Smooth muscle cell (in vitro differentiated cells): ENCODE results near the gene LAGE3. TPM values are rescaled to one million over a fixed set of nuclear protein-coding genes. Genes with fewer than 3 reads are reported as not detected.
"Not testable (repeated sequence)": the region's sequence is repeated elsewhere in the genome, so short reads cannot be mapped to it uniquely, and the experiment has no call there.

Experiments
- DNase-seq: peaks from one replicate; lab custom pipeline; 2025; ENCODE audit not compliant: unreplicated experiment; lab: John Stamatoyannopoulos, UW
- H2AFZ ChIP-seq: fragments of 200-600 bp; sonication (generic); 2 replicates; pipeline ENCODE4 v1.6.0; 2016; ENCODE audit warnings: antibody characterized with exemption, low read depth, mild to moderate bottlenecking
- H3F3A ChIP-seq: fragments of 200-600 bp; sonication (generic); 2 replicates; pipeline ENCODE4 v1.6.0; 2017; ENCODE audit warnings: antibody characterized with exemption, low read depth
- H3K27ac ChIP-seq: fragments of 200-600 bp; sonication (generic); 2 replicates; pipeline ENCODE4 v1.5.1; 2016; ENCODE audit warnings: low read depth, mild to moderate bottlenecking
- H3K27me3 ChIP-seq: fragments of 200-600 bp; sonication (generic); 2 replicates; pipeline ENCODE4 v1.6.1; 2016; ENCODE audit warnings: low read depth, mild to moderate bottlenecking
- H3K36me3 ChIP-seq: fragments of 200-600 bp; sonication (generic); 2 replicates; pipeline ENCODE4 v1.5.1; 2016; ENCODE audit warnings: low read depth
- H3K4me1 ChIP-seq: fragments of 200-600 bp; sonication (generic); 2 replicates; pipeline ENCODE4 v1.5.1; 2016; ENCODE audit warnings: low read depth
- H3K4me2 ChIP-seq: fragments of 200-600 bp; sonication (generic); 2 replicates; pipeline ENCODE4 v1.6.0; 2016; ENCODE audit warnings: mild to moderate bottlenecking
- H3K4me3 ChIP-seq: fragments of 200-600 bp; sonication (generic); 2 replicates; pipeline ENCODE4 v1.5.1; 2016; ENCODE audit warnings: mild to moderate bottlenecking
- H3K79me2 ChIP-seq: fragments of 200-600 bp; sonication (generic); 2 replicates; pipeline ENCODE4 v1.6.0; 2016; ENCODE audit warnings: low read depth, mild to moderate bottlenecking
- H3K9ac ChIP-seq: fragments of 200-600 bp; sonication (generic); 2 replicates; pipeline ENCODE4 v1.6.0; 2016; ENCODE audit warnings: low read depth
- H3K9me3 ChIP-seq: fragments of 200-600 bp; sonication (generic); replicated peaks from 2 replicates; pipeline ENCODE4 v1.5.1; 2016; ENCODE audit warnings: low read depth
- H4K20me1 ChIP-seq: fragments of 200-600 bp; sonication (generic); 2 replicates; pipeline ENCODE4 v1.6.0; 2016; ENCODE audit warnings: low read depth
- WGBS: methylation state at CpG from one replicate; pipeline ENCODE4 v1.1.7; 2016; ENCODE audit warnings: low lambda C conversion rate; 5-methylcytosine and 5-hydroxymethylcytosine counted together
- polyA plus RNA-seq: library from polyadenylated mRNA; unstranded; fragments of >200 nt; fragmentation: Nextera tagmentation; extraction: Ambion mirVana; gene quantifications from 2 replicates; pipeline ENCODE4 v1.2.1, GENCODE V29; 2016
- total RNA-seq: library from RNA; depleted of rRNA; stranded (reverse); fragments of >200 nt; gene quantifications from 2 replicates; pipeline ENCODE4 v1.2.3, GENCODE V29; 2014
- TF ChIP-seq, protein P1 (sequence below): fragments of 200-600 bp; sonication (generic); IDR thresholded peaks from 2 replicates; pipeline ENCODE4 v1.5.1; 2017; ENCODE audit warnings: borderline replicate concordance, mild to moderate bottlenecking, antibody characterized with exemption; ENCODE audit not compliant: insufficient read depth, poor library complexity, severe bottlenecking

The LAGE3 gene
- total and polyA plus RNA-seq, 2 experiments from 2014 or later = 39.7 to 52.7 TPM

DNA sequence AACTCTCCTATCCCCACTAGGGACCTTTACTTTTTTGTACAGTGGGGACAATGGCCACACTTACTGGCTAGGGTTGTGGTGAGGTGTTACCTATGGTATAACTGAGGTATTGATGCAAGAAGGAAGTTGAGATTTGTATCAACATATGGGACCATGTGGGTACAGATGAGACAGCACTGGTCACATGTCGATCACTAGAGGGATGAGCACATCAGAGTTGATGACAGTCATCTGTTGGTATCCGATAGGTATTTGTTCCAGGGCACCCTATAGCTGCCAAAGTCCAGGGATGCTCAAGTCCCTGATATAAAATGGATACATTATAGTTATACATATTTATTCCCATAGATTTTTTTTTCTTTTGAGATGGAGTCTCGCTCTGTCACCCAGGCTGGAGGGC, 23.9 kb upstream of the LAGE3 start:
- Histone ChIP-seq H3K36me3 (no peaks in the 10 kb centered on the region), H3K4me2 (no peak overlapping the region), H3K9me3 (no peaks in the 10 kb centered on the region), H3K9ac (no peak overlapping the region), H3F3A (peaks cover 2% of the 10 kb centered on the region), H3K79me2 (no peaks in the 10 kb centered on the region), H4K20me1 (no peaks in the 10 kb centered on the region), H3K4me1 (no peaks in the 10 kb centered on the region), H3K27ac (no peak overlapping the region), H2AFZ (no peak overlapping the region), H3K4me3 (no peak overlapping the region), H3K27me3 (no peaks in the 10 kb centered on the region)
- no peak for DNase-seq
- TF ChIP-seq, protein P1, sequence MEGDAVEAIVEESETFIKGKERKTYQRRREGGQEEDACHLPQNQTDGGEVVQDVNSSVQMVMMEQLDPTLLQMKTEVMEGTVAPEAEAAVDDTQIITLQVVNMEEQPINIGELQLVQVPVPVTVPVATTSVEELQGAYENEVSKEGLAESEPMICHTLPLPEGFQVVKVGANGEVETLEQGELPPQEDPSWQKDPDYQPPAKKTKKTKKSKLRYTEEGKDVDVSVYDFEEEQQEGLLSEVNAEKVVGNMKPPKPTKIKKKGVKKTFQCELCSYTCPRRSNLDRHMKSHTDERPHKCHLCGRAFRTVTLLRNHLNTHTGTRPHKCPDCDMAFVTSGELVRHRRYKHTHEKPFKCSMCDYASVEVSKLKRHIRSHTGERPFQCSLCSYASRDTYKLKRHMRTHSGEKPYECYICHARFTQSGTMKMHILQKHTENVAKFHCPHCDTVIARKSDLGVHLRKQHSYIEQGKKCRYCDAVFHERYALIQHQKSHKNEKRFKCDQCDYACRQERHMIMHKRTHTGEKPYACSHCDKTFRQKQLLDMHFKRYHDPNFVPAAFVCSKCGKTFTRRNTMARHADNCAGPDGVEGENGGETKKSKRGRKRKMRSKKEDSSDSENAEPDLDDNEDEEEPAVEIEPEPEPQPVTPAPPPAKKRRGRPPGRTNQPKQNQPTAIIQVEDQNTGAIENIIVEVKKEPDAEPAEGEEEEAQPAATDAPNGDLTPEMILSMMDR = no peak
- WGBS = 93% methylated on average over 3 of the region's 3 CpGs

DNA sequence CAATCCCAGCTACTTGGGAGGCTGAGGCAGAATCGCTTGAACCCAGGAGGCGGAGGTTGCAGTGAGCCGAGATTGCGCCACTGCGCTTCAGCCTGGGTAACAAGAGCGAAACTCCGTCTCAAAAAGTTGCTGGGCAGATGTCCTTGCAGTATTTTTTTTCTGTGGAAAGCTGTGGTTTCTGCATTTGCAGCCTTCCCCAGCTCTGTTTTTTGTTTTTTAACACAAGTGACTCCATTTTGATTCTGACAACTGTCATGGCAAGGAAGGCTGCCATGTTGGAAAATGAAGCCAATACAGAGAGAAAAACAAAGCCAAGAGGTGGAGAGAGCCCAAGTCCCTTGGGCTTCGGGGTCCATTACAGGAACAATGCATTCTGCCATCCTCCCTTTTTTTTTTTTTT, 23.0 kb upstream of the LAGE3 start:
- Histone ChIP-seq H3K9ac (no peak overlapping the region), H3K4me1 (no peaks in the 10 kb centered on the region), H3K27me3 (no peaks in the 10 kb centered on the region), H3F3A (peaks cover 2% of the 10 kb centered on the region), H3K27ac (no peak overlapping the region), H3K9me3 (no peaks in the 10 kb centered on the region), H3K4me2 (no peak overlapping the region), H3K36me3 (no peaks in the 10 kb centered on the region), H2AFZ (no peak overlapping the region), H4K20me1 (no peaks in the 10 kb centered on the region), H3K79me2 (no peaks in the 10 kb centered on the region), H3K4me3 (no peak overlapping the region)
- DNase-seq = no peak
- 78% methylated on average over 8 of the region's 8 CpGs for WGBS
- TF ChIP-seq, protein P1 = no peak

DNA sequence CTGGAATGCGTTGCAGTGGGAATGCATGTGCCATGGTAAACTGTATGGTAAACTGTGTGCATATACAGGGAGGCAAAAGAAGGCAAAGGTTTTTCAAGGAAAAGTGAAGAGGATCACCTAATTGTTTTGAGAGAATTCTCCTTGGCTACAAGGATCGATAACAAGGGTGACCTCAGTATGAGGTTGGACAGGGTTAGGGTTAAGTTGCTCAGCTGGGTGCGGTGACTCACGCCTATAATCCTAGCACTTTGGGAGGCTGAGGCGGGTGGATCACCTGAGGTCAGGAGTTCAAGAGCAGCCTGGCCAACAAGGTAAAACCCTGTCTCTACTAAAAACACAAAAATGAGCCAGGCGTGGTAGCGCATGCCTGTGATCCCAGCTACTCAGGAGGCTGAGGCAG, 22.3 kb upstream of the LAGE3 start:
- WGBS = 88% methylated on average over 7 of the region's 7 CpGs

DNA sequence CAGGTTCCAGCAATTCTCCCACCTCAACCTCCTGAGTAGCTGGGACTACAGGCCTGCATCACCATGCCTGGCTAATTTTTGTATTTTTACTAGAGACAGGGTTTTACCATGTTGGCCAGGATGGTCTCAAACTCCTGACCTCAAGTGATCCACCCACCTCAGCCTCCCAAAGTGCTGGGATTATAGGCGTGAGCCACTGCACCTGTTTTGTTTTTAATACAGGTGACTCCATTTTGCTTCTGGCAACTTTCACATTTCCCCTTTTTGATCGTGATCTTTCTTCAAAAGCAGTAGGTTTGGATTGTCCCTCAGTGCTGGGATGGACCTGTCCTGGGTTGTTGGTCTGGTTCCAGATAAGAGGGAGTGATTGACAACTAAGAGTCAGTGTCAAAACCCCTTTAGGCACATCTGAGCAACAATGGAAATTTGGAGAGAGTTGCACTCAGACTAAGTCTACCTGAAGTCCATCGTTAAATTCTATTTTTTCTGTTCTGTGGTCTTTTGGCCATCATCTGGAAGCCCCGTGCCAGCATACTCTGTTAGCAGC, 17.6 kb upstream of the LAGE3 start:
- WGBS = 82% methylated on average over 4 of the region's 4 CpGs
- not testable (repeated sequence) for H3K9ac ChIP-seq, DNase-seq, H4K20me1 ChIP-seq, H3K27ac ChIP-seq, H3K4me3 ChIP-seq, H2AFZ ChIP-seq, H3K4me1 ChIP-seq, H3K79me2 ChIP-seq, H3K36me3 ChIP-seq, H3K9me3 ChIP-seq, H3K4me2 ChIP-seq, H3F3A ChIP-seq, H3K27me3 ChIP-seq

More for the DNA sequence above, 22.3 kb upstream of the LAGE3 start:
- H3K27me3 ChIP-seq, H3K9ac ChIP-seq, H2AFZ ChIP-seq, H3K4me2 ChIP-seq, DNase-seq, H3K9me3 ChIP-seq, H3K27ac ChIP-seq, H4K20me1 ChIP-seq, H3F3A ChIP-seq, H3K36me3 ChIP-seq, H3K4me3 ChIP-seq, H3K79me2 ChIP-seq, H3K4me1 ChIP-seq: not testable (repeated sequence)

DNA sequence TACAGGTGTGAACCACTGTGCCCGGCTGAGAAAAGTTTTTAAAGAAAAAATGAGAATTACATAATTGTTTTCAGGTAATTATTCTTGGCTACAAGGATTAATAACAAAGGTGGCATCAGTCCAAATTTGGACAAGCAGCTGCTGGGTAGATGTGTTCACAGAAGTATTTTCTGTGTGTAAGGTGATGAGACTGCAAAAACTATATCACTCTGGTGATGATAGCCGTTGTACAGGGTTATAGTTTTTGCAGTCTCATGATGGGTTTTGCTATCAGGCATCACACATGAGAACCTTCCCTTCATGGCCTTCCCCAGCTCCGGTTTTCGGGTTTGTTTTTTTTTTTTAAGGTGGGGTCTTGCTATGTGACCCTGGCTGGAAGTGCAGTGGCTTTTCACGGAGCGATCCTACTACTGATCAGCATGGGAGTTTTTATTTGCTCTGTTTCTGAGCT, 16.4 kb upstream of the LAGE3 start:
- Histone ChIP-seq H4K20me1 (no peaks in the 10 kb centered on the region), H3K79me2 (no peaks in the 10 kb centered on the region), H3K27me3 (no peaks in the 10 kb centered on the region), H3K36me3 (no peaks in the 10 kb centered on the region), H3K4me3 (no peak overlapping the region), H3K4me2 (no peak overlapping the region), H3K4me1 (peaks cover 3% of the 10 kb centered on the region), H3K9me3 (no peaks in the 10 kb centered on the region), H3F3A (no peaks in the 10 kb centered on the region), H3K27ac (no peak overlapping the region), H2AFZ (no peak overlapping the region), H3K9ac (no peak overlapping the region)
- TF ChIP-seq, protein P1 = no peak
- DNase-seq = no peak
- 84% methylated on average over 6 of the region's 6 CpGs for WGBS
